Activated CD8-positive, alpha-beta memory T cell treated with anti-CD3 and anti-CD28 coated beads for 48 hours (primary cell): Measurements from ENCODE around the gene LTO1.
A peak's percentile ranks its signal among the peaks of the same experiment; 100 is the strongest.

Experiments used
- DNase-seq, 3 experiments: peaks; one replicate each; pipeline ENCODE4 v3.0.0-alpha.2; 2020; ENCODE audit warnings: low read depth in 2 of 3, low spot score in 2 of 3

The LTO1 gene, protein sequence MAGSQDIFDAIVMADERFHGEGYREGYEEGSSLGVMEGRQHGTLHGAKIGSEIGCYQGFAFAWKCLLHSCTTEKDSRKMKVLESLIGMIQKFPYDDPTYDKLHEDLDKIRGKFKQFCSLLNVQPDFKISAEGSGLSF

DNA sequence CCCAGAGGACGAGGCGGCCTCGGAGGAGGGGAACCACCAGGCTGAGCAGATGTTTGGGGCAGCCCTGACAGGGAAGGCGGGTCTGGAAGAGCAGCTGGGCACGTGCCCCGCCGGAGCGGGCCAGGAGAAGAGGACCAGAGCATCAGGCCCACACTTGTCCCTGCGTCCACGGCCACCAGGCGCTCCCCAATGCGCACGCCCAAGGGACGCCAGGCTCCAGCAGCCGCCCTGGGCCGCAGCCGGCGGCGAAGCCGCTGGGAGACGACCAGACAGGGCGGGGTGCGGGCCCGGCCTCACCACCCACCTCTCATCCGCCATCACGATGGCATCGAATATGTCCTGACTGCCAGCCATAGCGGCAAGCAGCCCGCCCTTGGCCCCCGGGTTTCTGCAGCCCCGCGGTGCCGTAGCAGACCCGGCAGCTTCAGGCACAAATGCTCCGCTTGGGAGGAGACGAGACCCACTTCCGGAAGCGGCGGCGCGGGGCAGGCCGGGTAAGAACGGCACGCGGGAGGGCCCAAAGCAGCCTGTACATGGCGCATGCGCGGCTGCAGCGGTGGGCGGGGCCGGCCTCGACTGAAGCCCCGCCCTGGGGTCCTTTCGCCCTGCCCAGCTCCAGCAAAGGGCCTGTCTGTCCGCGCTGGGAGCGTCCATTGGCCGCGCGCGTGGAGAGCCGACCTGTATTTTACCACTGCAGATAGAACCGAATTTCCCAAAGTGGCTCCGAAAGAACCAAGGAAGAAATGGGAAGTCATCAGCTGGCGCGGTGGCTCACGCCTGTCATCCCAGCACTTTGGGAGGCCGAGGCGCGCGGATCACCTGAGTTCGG, at the start of gene LTO1:
TSS of gene LTO1 (minus strand) at position 468 of the 829 bp plus-strand sequence. CDS start at position 354, 114 bp downstream.
- DNase-seq, result peak; percentile 91 to 95 (median 94)

DNA sequence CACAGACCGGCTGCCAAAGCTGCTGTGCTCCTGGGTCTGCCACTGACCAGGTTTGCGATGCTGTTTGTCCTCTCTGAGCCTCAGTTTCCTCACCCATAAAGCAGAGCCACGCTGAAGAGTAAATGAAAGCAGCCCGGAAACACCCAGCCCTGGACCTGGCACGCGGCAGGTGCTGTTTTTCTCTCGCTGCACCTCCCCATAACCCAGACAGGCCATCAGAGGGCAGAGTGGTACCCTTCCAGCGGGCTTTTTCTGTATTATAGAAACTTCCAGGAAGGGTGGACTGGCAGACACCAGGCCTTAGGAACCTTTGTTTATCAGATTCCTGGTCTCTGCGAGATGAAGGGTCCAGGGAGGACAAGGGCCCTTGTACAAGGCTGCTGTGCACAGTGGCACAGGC, 46.6 kb upstream of the LTO1 start:
- no peak for DNase-seq

DNA sequence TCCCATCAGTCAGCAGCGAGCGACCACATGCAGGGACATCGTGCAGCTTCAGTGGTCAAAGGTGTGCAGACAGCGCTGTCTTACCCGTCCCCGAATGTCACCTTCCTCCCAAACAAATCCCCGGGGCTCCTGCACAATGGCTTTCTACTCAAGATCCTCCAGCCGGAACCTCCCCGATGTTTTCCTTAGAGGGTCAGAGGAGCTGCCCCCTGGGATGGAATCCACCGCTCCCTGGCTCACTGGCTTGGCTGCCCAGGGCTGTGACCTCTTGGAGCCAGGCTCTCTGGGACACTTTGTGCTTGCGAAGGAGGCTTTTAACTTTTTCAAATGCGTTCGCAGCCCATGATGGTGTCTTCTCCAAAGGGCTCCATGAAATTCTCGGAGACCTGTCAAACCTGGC, 46.0 kb upstream of the LTO1 start:
- no peak for DNase-seq

DNA sequence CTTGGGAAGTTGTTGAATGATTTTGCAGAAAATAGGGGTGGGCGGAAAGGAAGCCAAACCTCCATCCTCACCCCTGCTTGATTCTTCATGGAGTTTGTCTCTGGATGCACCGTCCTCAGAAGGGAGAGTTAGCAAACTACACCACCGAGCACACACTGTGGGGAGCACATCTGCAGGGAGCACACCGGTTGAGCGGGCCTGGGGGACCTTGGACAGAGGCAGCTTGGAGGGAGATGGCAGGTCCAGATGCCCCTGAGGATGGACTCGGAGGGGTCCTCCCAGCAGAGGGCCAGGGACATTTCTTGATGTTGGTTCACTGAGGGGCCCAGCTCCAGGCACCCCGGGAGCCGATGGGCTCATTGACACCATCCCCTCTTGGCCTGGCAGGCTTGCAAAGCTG, 43.8 kb upstream of the LTO1 start:
- no peak for DNase-seq

DNA sequence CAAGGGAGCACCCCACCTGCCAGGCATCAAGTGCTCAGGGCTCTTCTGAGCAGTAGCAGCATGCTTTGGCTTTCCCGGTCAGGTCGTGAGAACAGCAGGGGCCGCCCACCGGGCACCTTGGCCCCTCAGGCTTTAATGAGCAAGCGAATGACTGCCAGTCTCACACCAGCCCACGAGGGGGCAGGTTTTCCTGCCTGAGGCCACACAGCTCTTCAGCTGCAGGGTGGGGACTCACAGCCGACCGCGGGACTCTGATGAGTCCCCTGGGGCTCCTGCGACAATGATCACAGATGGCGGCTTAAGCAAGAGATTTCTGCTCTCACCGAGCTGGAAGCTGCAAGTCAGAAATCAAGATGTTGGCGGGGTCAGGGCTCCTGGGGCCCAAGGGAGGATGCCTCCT, 43.0 kb upstream of the LTO1 start:
- no peak for DNase-seq

DNA sequence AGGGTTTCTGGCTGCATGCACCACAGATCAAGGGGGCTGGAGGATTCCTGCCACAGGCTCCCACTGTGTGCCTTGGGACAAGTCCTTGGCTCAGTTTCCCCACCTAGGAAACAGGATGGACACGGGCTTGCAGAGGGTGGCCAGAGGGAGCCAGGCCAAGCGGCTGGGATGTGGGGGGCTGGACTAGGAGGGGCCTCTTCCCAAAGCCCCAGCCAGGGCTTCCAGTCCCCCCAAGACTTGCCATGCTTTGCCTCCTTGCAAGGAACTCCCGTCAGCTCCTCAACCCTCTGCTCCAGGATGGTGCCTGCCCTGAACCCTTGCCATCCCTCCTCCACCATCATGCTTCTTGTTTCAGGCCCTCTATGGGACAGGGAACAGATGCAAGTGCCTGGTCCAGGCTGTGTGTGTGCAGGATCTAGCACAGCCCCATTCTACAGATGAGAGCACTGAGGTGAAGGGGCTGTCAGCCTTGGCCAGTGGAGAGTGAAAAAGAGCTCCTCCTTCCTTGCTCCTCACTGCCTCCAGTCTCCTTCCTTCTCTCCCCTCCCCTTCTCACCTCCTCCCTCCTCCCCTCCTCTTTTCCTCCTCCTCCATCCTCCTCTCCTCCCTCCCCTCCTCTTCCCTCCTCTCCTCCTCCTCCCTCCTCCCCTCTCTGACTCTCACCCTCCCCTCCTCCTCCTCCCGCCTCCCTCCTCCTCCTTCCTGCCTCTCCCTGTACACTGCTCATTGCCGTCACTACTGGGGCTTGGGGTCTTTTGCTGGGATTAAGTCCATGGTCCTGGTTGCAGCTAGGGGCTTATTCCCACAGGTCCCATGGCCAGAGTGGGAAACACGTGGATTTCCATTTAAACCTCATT, 42.0 kb upstream of the LTO1 start:
- DNase-seq, result no peak

DNA sequence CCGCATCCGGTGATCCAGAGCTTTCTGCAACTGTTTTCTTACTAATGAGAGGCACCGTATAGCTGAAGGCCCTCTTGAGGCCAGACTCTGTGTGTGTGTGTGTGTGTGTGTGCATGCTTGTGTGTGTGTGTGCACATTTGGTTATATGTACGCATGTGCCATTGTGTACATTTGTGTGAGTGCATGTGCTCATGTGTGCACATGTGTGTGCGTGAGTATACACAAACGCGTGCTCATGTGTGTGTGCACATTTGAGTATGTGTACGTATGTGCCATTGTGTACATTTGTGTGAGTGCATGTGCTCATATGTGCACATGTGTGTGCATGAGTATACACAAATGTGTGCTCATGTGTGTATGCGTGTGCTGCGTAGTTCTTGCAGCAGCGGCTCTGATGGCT, 40.9 kb upstream of the LTO1 start:
- DNase-seq, result no peak

DNA sequence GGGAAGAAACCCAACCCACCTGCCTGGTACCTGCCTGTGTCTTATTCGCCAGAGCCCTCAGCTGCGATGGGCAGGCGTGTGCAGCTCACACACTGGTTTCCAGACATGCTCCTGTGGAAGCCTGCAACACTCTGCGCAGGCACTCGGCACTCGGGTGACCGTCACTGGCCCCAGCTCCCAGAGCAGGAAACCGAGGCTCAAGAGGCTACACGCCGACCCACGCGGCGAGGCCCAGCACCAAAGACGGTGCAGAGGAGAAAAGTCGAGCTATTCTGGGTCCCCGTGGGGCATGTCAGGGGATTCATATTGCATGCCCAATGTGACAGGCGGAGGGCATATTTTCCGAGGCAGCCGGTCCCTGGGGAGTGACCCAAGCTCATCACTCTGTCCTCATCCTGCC, 40.3 kb upstream of the LTO1 start:
- DNase-seq, result no peak

DNA sequence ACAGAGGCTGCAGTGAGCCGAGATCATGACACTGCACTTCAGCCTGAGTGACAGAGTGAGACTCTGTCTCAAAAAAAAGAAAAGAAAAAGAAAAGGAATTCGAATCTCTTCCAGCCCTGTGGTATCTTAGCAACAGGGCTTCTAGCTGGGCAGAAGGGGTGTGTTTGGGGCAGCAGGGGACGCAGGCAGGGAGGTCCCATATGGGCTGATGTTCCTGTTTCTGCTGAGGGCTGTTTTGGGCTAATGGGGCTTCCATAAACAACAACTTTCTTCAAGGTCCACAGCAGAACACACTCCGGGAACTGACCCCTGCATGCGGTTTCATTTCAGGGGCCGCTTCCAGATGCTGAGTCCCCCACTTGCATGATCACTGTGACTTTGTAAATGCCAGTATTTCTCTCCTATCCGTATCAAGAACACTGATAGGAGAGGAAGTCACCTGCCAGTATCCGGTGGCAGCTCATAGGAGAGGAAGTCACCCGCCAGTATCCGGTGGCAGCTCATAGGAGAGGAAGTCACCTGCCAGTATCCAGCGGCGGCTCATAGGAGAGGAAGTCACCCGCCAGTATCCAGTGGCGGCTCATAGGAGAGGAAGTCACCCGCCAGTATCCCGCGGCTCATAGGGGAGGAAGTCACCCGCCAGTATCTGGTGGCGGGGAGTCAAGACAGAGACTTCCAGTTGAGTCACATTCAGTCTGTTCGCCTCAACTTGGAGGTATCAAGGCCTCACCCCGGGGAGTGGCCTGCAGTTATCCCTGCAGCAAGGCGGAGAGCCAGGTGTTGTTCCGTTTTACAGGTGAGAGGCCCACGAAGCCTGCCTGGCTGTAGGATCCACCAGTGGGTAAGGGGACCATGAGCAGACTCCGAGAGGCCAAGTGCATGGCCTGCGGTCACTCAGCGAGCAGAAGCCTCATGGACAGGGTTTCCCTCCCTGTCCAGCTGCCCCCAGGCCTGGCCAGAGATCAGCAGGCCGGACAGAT, 37.0 kb upstream of the LTO1 start:
- DNase-seq, result no peak

DNA sequence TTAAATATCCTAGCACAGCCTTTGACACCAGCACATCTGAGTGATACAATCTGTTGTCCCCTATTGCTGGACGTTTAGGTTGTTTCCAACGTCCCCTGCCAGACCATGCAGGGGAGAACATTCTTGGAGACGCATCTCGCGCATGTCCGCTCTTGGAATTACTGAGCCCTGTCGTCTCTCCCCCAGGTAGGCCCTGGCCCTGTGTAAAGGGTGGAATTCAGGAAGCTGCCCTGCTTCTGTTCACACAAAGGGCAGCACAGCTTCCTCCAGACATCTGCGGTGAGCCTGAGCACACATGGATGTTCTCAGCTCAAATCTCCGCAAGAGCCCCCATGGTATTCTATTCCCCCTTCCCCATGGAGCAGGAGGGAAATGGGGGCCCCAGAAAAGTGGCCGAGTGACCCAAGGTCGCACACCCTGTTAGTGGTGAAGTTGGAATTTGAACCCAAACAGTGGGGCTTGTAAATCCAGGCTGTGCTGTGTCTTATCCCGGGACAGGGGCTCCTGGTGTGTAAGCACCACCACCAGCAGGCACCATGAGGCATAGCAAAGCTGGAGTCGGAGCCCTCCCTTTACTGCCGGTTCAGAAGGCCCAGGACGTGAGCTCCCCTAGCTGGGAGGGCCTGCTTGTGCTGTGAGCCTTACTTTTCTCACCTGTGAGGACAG, 33.7 kb upstream of the LTO1 start:
- DNase-seq, result no peak

DNA sequence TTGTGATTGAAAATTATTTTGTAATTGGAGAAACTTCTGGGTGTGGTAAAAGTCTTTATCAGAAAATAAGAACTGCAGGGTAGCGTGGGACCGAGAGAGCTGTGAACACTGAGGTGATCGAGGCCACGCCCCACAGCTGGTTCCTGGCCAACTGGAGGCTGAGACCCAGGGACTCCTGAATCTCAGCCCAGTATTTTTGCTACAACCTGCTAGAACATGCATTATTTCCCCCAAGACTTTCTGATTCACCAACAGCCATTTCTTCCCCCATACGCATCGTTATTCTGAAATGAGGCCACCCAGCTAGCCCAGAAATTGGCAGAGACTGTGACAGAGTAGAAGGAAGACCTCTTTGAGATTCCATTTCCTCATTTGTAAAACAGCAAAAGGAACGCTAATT, 32.0 kb upstream of the LTO1 start:
- DNase-seq, result no peak

DNA sequence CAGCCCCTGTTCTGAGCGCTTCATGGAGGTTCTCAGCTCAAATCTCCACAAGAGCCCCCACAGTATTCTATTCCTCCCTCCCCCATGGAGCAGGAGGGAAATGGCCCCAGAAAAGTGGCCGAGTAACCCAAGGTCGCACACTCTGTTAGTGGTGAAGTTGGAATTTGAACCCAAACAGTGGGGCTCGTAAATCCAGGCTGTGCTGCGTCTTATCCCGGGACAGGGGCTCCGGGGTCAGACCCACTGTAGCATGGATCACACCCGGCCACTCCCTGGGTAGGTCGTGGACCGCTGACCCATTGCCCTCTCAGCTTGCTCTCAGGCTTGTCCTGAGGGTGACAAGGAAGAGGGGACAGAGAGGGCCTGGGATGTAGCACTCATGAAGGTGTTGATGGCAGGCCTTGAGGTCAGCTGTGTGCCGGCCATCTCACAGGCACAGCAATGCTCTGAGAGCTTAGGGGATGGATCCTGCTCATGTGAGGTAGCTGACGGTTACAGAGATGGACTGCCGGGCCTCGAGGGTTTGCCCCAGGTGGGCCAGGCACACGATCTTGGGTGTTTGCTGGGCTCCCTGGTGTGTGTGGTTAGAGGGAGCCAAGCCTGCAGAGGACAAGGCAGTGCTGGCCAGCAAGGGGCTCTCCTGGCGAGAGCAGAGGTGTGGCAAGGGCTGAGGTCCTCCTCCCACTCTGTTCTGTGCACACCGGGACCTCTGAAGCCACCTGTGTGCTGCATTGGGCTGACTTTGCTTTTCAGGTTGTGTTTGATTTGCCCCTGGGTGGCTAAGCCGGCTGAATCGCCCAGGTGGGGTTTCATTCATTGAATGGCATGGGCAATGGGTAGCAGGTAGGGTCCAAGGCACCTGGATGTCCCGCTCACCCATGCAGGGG, 31.0 kb upstream of the LTO1 start:
- DNase-seq, result no peak

DNA sequence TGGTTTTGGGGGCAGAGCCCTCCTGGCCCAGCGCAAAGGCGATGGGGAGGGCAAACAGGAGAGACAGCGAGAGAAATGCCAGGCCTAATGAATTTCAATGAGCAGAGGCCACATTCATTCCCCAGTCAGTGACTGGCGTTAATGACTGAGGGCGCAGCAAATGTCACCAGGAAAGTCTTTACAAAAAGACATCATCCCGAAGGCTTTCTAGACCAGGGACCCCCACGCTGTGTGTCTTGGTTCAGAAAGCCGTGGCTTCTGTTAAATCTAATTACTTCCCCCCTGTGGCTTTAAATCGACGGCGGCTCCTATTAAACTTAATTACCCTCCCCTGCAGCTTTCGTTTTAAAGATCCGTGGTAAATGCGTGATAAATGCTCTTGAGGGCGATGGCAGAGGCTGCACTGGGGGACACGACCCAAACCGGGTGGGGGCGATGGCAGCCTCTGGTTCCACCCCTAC, 30.2 kb upstream of the LTO1 start:
- DNase-seq, result no peak

DNA sequence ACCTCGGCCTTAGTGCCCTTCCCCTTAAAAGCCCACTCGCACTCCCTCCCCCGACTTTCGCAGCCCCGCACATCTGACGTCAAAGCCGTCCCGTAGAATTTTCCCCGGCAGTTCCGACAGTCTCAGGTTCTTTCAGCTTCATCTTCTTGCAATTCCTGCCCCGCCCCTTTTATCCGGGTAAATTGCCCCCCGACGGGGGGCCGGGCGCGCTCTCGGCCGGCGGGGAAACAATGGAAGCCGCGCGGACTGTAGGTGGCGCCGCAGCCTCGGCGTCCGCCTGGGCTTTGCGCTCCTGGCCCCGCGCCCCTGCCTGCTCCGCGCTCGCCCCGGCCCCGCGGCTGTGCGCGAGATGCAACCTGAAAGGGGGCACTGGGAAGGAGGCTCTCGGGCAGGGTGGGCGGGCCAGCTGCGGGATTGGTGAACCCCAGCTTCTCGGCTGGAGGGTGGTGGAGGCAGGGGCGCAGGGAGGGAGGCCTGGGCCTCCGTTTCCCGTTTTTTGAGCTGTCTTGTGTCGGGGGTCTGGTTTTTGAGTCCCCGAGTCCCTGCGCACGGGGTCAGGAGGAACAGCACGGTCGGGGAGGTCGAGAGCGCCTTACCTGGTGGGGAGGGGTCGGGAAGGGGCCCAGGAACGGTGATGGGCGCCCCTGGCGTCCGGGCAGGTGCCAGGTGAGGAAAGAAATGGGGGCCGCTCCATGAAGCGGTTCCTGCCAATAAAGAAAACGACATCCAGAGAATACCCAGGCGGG, 29.5 kb upstream of the LTO1 start:
- no peak for DNase-seq

DNA sequence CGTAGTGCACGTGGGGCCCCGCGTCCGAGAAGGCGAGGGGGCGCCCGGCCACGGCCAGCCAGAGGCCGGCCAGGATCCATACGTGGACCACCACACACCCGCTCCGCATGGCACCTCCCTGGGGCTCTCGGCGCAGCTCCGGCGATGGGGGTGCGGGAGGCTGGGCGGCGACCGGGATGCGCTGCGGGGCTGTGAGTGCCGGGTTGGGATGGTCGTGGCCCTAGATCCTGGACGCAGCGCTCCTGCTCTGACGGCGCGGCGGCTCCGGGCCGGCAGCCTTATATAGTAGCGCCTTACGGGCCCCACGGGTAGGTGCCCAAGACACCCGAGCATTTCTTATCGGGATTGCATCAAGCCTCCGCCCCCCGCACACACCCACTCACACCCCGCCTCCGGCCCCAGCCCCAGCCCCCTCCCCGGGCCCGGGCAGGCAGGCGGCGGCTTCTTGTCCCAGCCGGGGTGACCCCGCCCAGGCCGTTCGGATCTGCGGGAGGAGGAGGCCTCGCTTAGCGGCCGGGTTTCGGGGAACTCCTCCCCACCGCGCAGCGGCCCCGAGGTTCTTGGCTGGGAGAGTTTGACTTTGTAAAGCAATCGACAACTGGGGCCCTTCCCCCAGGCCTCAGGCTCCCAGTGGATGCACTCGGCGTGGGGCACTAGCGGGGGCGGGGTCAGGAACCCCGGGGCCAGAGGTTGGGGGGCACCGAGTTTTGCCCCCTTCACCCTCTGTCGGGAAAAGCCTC, 28.8 kb upstream of the LTO1 start, which contains the start of gene FGF19:
TSS of gene FGF19 (minus strand) at position 255 of the 740 bp plus-strand sequence. CDS start at position 109, 146 bp downstream.
- no peak for DNase-seq

DNA sequence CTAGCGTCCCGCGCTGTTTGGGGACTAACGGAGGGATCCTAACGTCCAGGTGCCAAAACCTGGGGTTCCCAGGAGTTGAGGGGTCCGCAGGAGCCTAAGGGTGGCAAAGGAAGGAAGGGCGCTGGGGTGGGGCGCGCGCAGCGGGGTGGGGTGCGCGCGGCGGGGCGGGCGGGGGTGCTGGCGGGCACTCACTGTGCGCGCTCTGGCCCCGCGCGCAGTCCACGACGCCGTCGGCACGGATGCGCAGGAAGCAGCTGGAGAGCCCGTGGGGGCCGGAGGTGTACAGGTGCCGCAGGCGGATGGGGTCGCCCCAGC, 28.3 kb upstream of the LTO1 start:
- no peak for DNase-seq

DNA sequence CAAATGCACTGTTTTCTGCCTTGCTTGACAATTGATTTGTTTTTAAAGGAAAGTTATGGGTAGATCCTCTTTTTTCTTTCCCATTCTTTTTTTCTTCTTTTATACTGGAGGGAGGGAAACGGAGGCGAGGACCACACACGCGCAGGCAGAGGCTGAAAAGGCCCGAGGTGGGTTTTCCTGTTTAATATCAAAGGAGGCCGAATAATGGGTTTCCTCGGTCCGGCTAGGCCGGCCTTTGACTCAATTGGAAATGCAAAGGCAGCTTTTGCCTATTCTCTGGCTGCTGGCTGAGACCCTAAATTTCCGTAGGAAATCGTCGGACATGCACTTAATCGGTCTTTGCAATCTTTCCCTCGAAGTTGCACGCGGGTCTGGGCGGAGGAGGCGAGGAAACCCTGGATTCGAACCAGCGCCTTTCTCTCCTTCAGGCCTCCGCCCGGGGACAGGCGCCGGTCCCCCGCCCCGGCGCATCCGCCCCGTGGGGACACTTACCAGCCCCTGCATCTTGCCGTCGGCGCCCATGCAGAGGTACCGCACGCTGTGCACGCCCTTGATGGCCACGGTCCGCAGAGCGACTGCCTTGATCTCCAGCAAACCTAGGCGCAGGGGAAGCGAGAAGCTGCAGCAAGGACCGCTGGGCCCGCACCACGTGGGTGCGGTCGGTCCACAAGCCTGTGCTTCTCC, 27.8 kb upstream of the LTO1 start:
- DNase-seq, result no peak
